Loucy (cell line): ENCODE measurements around the gene C1orf105.

Experiments
- CTCF ChIP-seq: fragments of 200-600 bp; sonication (generic); conservative IDR thresholded peaks from 2 replicates; pipeline ENCODE4 v1.5.1; 2014; ENCODE audit warnings: mild to moderate bottlenecking, antibody characterized with exemption, low read length
- EZH2phosphoT487 ChIP-seq: fragments of 200-600 bp; IDR thresholded peaks from 2 replicates; pipeline ENCODE4 v1.6.1; 2018; ENCODE audit warnings: antibody characterized with exemption, mild to moderate bottlenecking, moderate library complexity, borderline replicate concordance

GRCh38 chr1:172402878-172403569 is 17.5 kb upstream of the C1orf105 start:
- TF ChIP-seq CTCF (no peak), EZH2phosphoT487 (no peak)
